ENCODE results near the gene GMCL1.

Gene GMCL1

DNA sequence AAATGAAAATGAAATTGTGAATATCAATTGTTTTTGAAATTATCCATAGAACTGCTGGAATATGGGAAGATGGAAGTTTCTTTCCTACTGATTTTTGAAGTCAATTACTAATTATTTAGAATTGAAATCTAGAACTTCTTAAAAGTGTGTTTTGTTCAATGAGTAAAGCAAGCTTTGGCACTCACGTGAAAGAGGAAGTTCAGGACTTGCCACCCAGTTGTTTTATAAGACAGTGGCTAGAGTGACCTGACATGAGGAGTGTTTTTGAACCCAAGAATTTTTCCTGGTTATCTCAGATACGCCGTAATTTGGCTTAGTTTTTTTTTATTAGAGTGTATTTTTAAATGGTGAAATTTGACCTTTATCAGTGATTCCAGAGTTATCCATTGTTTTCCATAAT lies 88.9 kb downstream of the GMCL1 start:
- no peak for TF ChIP-seq GATA2 (IDR thresholded peaks at IDR 0.05; ENCODE audit: low read depth, low read length)
- no peak for TF ChIP-seq GATA3 (IDR thresholded peaks at IDR 0.05; ENCODE audit: low read depth, low read length)

DNA sequence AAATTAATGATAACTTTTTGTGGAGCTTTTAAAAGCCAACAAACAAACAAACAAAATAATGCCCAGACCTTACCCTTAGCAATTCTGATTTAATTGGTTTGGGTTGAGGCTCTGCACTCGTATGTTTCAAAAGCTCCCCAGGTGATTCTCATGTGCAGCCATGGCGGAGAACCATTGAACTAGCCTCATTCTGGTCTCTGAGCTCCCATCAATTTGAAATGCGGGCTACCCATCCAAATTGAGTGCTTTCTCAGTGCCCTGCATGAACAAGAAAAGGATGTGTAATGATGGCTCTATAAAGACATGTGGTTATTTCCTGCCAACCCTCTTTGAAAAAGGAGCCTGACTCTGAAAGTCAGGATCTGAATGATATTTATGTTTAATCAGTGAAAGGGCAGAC lies 93.7 kb downstream of the GMCL1 start:
- TF ChIP-seq GATA2 (IDR thresholded peaks at IDR 0.05; ENCODE audit: low read depth, low read length) (no peak), GATA3 (IDR thresholded peaks at IDR 0.05; ENCODE audit: low read depth, low read length) (no peak)

DNA sequence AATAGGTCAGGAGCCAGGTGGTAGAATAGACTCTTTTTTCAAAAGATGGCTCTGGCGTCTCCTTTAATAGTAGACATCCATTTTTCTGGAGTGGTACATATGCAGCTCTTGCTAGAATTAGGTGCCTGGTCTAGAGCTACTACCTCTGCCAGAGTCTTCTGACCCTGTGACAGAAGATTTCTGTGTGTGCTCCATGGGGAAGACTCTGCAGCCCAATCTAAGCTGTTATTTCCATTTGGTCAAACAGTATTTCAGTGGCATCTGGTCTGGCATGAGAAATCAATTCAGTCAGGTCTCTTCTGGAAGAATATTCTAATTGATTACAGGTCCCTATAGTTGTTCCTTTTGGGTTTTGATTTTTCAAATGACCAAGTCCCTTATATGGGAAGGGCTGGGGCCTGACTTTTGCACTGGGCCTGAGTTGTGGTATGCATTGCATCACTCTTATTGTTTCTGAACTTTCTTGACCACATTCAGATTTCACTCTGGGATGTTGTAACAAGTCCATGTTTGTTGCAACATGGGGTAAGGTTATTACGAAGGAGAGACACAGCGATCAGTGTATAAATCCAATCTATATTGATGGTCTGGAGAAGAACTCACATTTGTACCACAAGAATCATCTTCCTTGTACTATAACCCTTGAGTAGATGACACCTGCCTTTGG lies 97.5 kb downstream of the GMCL1 start:
- no peak for TF ChIP-seq GATA2 (IDR thresholded peaks at IDR 0.05; ENCODE audit: low read depth, low read length)
- TF ChIP-seq GATA3 (IDR thresholded peaks at IDR 0.05; ENCODE audit: low read depth, low read length) = no peak
